ENCODE data around the gene RIT2. TPM values are rescaled to one million over a fixed set of nuclear protein-coding genes. Genes with fewer than 3 reads are reported as not detected.

RIT2 gene
- total and polyA plus RNA-seq, 9 donors, result not detected

- DNase-seq, result no peak
- intact Hi-C loops (cut with DNase I), result loop anchor here in 1 of 4 donors (10.0 kb wide), 1 partner anchor 282 kb away; no protein-coding TSS in a partner anchor
- no peak overlapping the region for H3K27ac ChIP-seq
- H3K27me3 ChIP-seq, result no peaks in the 10 kb centered on the region
- H3K4me1 ChIP-seq (ENCODE audit: insufficient read depth), result no peaks in the 10 kb centered on the region
- H3K9me3 ChIP-seq, result no peaks in the 10 kb centered on the region
- H3K4me3 ChIP-seq, result no peak overlapping the region
- TF ChIP-seq, protein P1, sequence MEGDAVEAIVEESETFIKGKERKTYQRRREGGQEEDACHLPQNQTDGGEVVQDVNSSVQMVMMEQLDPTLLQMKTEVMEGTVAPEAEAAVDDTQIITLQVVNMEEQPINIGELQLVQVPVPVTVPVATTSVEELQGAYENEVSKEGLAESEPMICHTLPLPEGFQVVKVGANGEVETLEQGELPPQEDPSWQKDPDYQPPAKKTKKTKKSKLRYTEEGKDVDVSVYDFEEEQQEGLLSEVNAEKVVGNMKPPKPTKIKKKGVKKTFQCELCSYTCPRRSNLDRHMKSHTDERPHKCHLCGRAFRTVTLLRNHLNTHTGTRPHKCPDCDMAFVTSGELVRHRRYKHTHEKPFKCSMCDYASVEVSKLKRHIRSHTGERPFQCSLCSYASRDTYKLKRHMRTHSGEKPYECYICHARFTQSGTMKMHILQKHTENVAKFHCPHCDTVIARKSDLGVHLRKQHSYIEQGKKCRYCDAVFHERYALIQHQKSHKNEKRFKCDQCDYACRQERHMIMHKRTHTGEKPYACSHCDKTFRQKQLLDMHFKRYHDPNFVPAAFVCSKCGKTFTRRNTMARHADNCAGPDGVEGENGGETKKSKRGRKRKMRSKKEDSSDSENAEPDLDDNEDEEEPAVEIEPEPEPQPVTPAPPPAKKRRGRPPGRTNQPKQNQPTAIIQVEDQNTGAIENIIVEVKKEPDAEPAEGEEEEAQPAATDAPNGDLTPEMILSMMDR (IDR thresholded peaks at IDR 0.05), result no peak
- TF ChIP-seq POLR2A (IDR thresholded peaks at IDR 0.05) (no peak), EP300 (IDR thresholded peaks at IDR 0.05) (no peak)
- 90 to 96% (median 90%) methylated on average over 1 of the region's 1 CpG for WGBS, 3 donors
- no peaks in the 10 kb centered on the region for H3K36me3 ChIP-seq
Observed at GRCh38 chr18:42707080-42707479, 408.4 kb downstream of the RIT2 start.

- Histone ChIP-seq H3K4me1 (ENCODE audit: insufficient read depth) (no peaks in the 10 kb centered on the region), H3K9me3 (no peaks in the 10 kb centered on the region), H3K36me3 (no peaks in the 10 kb centered on the region), H3K4me3 (no peak overlapping the region), H3K27me3 (no peaks in the 10 kb centered on the region), H3K27ac (no peak overlapping the region)
- no peak for DNase-seq
- intact Hi-C loops (cut with DNase I), result loop anchor here in 1 of 4 donors (10.0 kb wide), 1 partner anchor 282 kb away; no protein-coding TSS in a partner anchor
- WGBS, 3 donors, result 69 to 78% (median 71%) methylated on average over 8 of the region's 8 CpGs
- TF ChIP-seq, protein P1 (IDR thresholded peaks at IDR 0.05), result no peak
- TF ChIP-seq EP300 (IDR thresholded peaks at IDR 0.05) (no peak), POLR2A (IDR thresholded peaks at IDR 0.05) (no peak)
Observed at GRCh38 chr18:42706618-42707017, 408.9 kb downstream of the RIT2 start.

DNA sequence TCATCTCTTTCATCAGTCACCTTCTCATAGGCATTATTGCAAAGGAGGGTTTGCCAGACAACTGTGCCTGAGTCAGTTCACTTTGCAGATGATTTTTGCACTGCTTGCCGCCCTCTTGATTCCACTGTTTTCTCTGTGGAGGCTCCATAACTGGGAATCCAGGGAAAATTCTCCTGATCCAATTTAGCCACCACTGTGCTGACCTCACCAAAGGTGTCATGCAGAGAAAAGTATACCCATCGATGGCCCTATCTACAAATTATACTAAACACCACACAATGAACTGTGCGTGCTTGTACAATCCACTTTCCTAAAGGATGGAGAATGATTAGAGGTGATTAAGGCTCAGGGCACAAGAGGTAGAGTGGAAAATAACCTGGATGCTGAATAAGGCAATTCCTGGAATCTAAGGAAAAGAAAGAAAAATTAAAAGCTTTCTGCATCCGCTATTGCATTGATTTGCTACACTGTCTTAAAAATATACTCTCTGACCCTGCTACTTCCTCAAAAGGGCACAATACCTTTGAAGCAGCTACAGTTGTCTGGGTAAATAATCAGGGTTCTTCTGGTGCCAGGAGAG, 409.4 kb downstream of the RIT2 start:
- Histone ChIP-seq H3K36me3 (no peaks in the 10 kb centered on the region), H3K27ac (no peak overlapping the region), H3K4me1 (ENCODE audit: insufficient read depth) (no peaks in the 10 kb centered on the region), H3K27me3 (no peaks in the 10 kb centered on the region), H3K9me3 (no peaks in the 10 kb centered on the region), H3K4me3 (no peak overlapping the region)
- intact Hi-C loops (cut with DNase I), result loop anchor here in 1 of 4 donors (10.0 kb wide), 1 partner anchor 281 kb away; no protein-coding TSS in a partner anchor
- WGBS, 3 donors, result 87 to 91% (median 89%) methylated on average over 4 of the region's 4 CpGs
- DNase-seq, result no peak
- TF ChIP-seq EP300 (IDR thresholded peaks at IDR 0.05), result no peak
- TF ChIP-seq, protein P1 (IDR thresholded peaks at IDR 0.05), result no peak
- no peak for TF ChIP-seq POLR2A (IDR thresholded peaks at IDR 0.05)

Other genes starting within 250 kb of the RIT2 start
- gene SYT4, start 161.8 kb upstream of the RIT2 start, total RNA-seq, result 1 to 10 TPM in 3 of 7 donors, under 1 TPM in 4; 0.58 to 7.4 (median 0.83) TPM
- under 1 TPM; 0.07 to 0.25 TPM for gene SYT4, start 161.8 kb upstream of the RIT2 start, polyA plus RNA-seq

All from ovary (tissue), 9 donors.